K562 (cell line): ENCODE results near the gene BRWD1. TPM values are rescaled to one million over a fixed set of nuclear protein-coding genes. Genes with fewer than 3 reads are reported as not detected.

Experiments used
- BACH1 ChIP-seq: fragments of 200-800 bp; sonication (Bioruptor generic); IDR thresholded peaks from 2 replicates; pipeline ENCODE4 v1.6.1; 2016; ENCODE audit warnings: missing genetic modification characterization, missing compliant biosample characterization
- CBX1 ChIP-seq: sonication (generic); IDR thresholded peaks from 2 replicates; pipeline ENCODE4 v1.6.1; 2016; ENCODE audit warnings: antibody characterized with exemption, low read depth, mild to moderate bottlenecking
- CHD7 ChIP-seq: fragments of 200-600 bp; sonication (generic); IDR thresholded peaks from one replicate; pipeline ENCODE4 v1.6.1; 2012; ENCODE audit warnings: mild to moderate bottlenecking, low read depth, low read length, inconsistent platforms
- CSDE1 ChIP-seq, 2 experiments: fragments of 450-650 bp; IDR thresholded peaks; 2 replicates each; pipeline ENCODE4 v1.6.1; 2016; ENCODE audit warnings: mild to moderate bottlenecking in 1 of 2
- GATA2 ChIP-seq: sonication (generic); formaldehyde crosslinking; IDR thresholded peaks from 2 replicates; pipeline ENCODE4 v1.4.0; 2020; ENCODE audit warnings: mild to moderate bottlenecking, missing genetic modification reagents
- MCM5 ChIP-seq: fragments of 450-650 bp; IDR thresholded peaks from 2 replicates; pipeline ENCODE4 v1.6.1; 2016; ENCODE audit warnings: low read depth
- MTF1 ChIP-seq: fragments of 250-450 bp; sonication (Bioruptor Pico); IDR thresholded peaks from 2 replicates; pipeline ENCODE4 v1.9.0; 2021; ENCODE audit warnings: moderate library complexity, mild to moderate bottlenecking, inconsistent platforms, borderline replicate concordance
- PBX2 ChIP-seq, 2 experiments: IDR thresholded peaks in 1 of 2; conservative IDR thresholded peaks in 1 of 2; 2 replicates each; pipeline ENCODE4 v1.6.1; 2016; ENCODE audit warnings: low read depth in 2 of 2, mild to moderate bottlenecking in 1 of 2, missing compliant biosample characterization in 1 of 2, missing genetic modification characterization in 1 of 2, moderate library complexity in 1 of 2
- POLR2A ChIP-seq: fragments of 450-650 bp; conservative IDR thresholded peaks from 2 replicates; pipeline ENCODE4 v1.6.1; 2016
- SREBF1 ChIP-seq: fragments of 150-350 bp; IDR thresholded peaks from 2 replicates; pipeline ENCODE4 v1.6.1; 2014; ENCODE audit warnings: antibody characterized with exemption, low read depth, low read length, borderline replicate concordance
- USF2 ChIP-seq: sonication (generic); formaldehyde crosslinking; IDR thresholded peaks from 2 replicates; pipeline ENCODE4 v1.5.0; 2020; ENCODE audit warnings: missing genetic modification reagents
- ZNF589 ChIP-seq: fragments of 200-800 bp; sonication (Bioruptor generic); IDR thresholded peaks from 2 replicates; pipeline ENCODE4 v1.6.1; 2016; ENCODE audit warnings: low read depth, missing genetic modification characterization, missing compliant biosample characterization
- ZSCAN32 ChIP-seq: fragments of 450-650 bp; formaldehyde crosslinking; IDR thresholded peaks from 2 replicates; pipeline ENCODE4 v1.4.0; 2020; ENCODE audit warnings: mild to moderate bottlenecking, moderate library complexity
- polyA plus RNA-seq, 8 experiments: library from polyadenylated mRNA; depleted of rRNA in 4 of 8; stranded (reverse) in 5 of 8; unstranded in 3 of 8; fragments of >200 nt; fragmentation: Nextera tagmentation in 2 of 8; fragmentation: Illumina TruSeq in 1 of 8; extraction: Ambion mirVana in 2 of 8; extraction: Trizol in 1 of 8; gene quantifications; 2 replicates each; pipeline versions ENCODE4 v1.2.1 to v1.2.3, GENCODE V29; 2011 to 2014; ENCODE audit warnings: inconsistent platforms in 1 of 8, missing spikeins in 1 of 8
- total RNA-seq, 7 experiments: library from RNA; depleted of rRNA in 6 of 7; stranded (reverse); fragments of >200 nt in 6 of 7; fragmentation: Illumina TruSeq in 2 of 7; extraction: Trizol in 2 of 7; gene quantifications; 2 replicates each; pipeline versions ENCODE4 v1.2.1 to v1.2.3, GENCODE V29; 2011 to 2021; ENCODE audit warnings: low replicate concordance in 1 of 7

BRWD1 gene
- total and polyA plus RNA-seq, 9 of the 15 experiments (the other 6 are each of a cell fraction or from before 2014, with no cell fraction given) = 10.1 to 60.2 (median 34.1) TPM

- no peak for TF ChIP-seq CHD7
- no peak for TF ChIP-seq PBX2 (CRISPR knock-in tag; IDR thresholded peaks at IDR 0.05; ENCODE audit: low read depth)
- TF ChIP-seq PBX2 (tag; conservative IDR thresholded peaks at IDR 0.05; ENCODE audit: low read depth) = peak; percentile 34; the same call in 1 of the 2 replicates
- peak; percentile 86; the same call in 1 of the 2 replicates for TF ChIP-seq ZNF589 (CRISPR knock-in tag)
- no peak; the same call in 1 of the 2 replicates for TF ChIP-seq BACH1 (tag)
- TF ChIP-seq MCM5 = no peak
- TF ChIP-seq USF2 (CRISPR knock-in tag) = no peak
- TF ChIP-seq ZSCAN32 (CRISPR knock-in tag) = no peak
- no peak for TF ChIP-seq POLR2A
- no peak for TF ChIP-seq CBX1
- peak; percentile 62 for TF ChIP-seq GATA2
- no peak for TF ChIP-seq CSDE1 (IDR thresholded peaks at IDR 0.05)
- TF ChIP-seq MTF1 (CRISPR knock-in tag) = no peak
- TF ChIP-seq SREBF1 = no peak
Measured at GRCh38 chr21:39208624-39209333, 104.7 kb downstream of the BRWD1 start (continued).
